GM18498 (cell line): ENCODE results near the gene RAD51B.

Experiments used
- ATAC-seq: cut with Tn5 transposase; IDR thresholded peaks from one replicate; pipeline ENCODE4 v1.9.1; 2021; ENCODE audit warnings: mild to moderate bottlenecking, moderate library complexity; ENCODE audit not compliant: unreplicated experiment

Gene RAD51B

DNA sequence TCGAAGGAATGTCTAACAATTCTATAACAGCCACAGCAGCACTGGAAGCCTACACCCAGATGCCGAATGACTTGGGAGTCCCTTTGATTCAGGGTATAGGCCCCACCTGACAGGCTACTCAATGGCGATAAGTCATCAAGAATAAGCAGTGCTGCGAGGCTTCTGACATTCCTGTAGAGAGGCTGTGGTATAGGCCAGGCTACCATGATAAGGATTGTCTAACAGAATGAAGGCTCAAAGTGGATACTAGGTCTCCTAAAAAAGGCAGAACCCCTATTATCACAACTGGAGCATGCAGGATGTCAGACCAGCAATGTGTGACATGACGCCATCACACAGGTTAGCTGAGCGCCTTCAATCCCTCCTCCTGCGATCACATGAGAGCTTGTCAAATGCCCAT, 920.1 kb downstream of the RAD51B start:
- ATAC-seq, result no peak

DNA sequence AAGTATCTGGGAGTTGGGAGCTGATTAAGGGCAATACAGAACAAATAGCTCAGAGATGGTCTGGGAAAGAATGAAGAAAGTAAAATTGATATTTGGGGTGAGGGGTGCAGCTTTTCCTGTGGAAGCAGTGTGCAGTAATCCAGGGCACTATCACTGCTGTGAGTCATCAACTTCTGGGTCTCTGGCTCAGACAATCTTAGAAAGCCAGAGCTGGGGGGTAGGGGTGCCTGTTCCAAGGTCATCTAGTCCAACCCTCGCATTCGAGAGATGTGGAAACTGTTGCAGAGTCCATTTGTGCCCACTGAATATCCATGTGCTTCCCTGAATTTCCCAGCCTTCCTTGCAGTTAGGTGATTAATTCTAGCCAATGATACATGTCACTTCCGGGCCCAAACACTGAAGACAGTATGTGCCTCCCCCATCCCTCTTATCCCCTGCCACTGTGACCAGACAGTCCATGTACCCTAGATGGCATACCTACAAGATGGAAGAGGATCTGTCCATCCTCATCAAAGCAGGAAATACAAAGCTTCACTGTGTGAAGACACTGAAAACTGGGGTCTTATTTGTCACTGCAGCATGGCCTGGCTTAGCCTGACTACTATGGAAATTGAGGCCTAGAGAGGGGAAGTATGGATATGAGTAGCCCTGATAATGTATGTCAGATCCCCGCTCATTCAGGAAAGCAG, 921.4 kb downstream of the RAD51B start:
- no peak for ATAC-seq

DNA sequence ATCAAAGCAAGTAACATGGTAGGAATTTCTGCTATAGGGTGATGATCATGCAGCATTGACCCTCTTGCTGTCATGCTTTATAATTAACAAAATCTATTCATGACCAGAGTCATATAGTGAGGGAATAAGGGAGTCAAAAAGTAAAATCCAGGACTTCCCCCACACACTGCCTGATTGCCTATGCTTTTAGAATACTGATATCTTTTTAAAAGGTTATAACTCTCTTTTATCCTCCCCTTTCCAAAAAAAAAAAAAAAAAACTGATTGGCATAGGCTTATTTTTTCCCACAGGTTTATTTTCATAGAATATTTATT, 921.9 kb downstream of the RAD51B start:
- ATAC-seq, result no peak

DNA sequence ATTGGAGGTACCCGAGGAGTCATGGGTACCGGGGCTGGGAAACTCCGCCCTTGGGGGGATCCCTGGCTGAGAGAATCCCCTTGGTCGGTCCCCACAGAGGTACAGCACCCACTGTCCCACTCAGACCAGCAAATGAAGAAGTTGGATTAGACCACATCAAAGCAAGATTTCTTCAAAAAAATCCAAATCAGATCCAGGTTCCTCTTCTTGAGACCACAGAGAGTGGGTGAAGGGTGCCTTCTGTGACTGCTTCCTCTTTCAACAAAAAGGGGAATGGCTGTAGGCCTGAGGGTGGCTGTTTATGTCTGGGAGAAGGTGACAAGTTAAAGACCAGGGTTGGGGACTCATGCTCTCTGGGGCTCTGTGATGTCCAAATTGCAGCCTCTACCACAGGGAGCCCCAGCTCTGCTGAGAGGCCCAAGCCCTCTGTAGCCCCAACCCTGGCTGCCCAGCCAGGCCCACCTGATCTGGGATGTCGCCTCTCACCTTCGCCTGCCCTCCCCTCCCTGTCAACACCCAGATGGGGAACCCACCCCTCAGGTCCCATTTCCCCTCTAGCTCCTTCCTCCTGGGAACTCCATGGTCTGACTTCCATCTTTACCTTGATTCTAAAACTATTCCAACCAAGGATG, 922.4 kb downstream of the RAD51B start:
- ATAC-seq, result peak; percentile 81

DNA sequence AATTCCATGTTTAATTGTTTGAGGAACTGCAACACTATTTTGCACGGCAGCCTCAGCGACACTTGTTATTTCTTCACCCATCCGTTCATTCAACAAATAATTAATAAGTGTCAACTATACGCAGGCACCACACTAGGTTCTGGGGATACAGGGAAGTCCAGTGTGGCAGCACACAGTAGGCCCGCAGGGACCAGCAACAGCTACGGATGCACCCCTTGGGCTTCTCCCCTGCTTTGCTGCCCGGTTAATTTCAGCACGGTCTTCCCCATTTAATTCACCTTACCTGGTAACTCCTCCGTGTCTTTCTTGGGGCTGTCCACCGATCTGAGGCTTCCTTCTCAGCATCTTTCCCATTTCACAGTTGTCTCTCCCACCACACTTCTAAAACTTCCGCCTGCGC, 925.0 kb downstream of the RAD51B start:
- ATAC-seq, result no peak

DNA sequence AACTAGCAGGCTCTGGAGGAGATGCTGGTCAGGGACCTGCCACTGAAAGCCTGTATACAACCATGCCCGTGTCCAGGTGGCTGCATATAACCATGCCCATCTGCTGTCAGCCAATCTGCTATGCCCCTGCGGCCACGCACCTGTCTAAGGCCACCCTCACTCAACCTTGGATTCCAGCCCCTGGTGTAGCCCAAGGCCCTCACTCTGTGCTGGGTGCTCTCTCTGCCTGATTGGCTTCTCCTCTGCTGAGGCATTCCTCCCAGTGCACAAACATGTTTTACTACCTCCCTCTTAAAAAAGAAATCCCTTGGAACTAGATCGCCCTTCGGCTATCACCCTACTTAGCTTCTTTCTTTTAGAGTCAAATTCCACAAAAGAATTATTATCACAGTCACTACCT, 927.8 kb downstream of the RAD51B start:
- no peak for ATAC-seq

DNA sequence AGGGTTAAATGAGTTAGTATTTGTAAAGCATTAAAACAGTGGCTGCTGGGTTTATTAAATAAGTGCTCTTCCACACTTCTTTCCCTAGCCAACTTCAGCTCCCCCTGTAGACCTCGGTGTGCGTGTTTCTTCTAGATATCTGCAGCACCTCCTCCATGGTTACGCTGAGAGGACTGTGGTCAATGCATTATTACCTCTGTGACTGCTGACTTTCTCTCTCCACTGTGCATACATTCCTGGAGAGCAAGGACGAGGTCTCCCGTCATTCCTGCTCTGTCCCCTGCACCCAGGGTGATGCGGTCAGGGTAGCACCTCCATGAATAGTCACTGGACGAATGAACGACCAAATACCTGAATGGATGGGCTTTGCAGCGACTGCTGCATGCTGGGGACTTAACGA, 928.7 kb downstream of the RAD51B start:
- ATAC-seq, result no peak

DNA sequence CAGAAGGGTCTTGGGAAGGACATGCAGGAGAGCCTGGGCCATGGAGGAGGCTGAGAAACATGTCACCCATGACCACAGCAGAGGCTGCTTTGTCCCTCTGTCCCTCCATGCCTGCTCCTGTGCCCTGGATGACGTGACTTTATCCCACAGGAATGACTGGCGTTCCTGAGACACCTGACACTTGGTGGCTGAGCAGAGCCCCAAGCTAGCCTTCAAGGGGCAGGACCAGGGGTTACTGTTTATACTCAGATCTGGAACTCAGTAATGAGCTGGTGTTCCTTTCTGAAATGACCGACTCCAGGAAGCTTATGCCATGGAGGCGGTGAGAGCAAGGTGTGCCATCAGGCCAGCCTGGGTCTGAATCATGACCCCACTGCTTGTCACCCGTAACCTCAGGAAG, 929.1 kb downstream of the RAD51B start:
- no peak for ATAC-seq

DNA sequence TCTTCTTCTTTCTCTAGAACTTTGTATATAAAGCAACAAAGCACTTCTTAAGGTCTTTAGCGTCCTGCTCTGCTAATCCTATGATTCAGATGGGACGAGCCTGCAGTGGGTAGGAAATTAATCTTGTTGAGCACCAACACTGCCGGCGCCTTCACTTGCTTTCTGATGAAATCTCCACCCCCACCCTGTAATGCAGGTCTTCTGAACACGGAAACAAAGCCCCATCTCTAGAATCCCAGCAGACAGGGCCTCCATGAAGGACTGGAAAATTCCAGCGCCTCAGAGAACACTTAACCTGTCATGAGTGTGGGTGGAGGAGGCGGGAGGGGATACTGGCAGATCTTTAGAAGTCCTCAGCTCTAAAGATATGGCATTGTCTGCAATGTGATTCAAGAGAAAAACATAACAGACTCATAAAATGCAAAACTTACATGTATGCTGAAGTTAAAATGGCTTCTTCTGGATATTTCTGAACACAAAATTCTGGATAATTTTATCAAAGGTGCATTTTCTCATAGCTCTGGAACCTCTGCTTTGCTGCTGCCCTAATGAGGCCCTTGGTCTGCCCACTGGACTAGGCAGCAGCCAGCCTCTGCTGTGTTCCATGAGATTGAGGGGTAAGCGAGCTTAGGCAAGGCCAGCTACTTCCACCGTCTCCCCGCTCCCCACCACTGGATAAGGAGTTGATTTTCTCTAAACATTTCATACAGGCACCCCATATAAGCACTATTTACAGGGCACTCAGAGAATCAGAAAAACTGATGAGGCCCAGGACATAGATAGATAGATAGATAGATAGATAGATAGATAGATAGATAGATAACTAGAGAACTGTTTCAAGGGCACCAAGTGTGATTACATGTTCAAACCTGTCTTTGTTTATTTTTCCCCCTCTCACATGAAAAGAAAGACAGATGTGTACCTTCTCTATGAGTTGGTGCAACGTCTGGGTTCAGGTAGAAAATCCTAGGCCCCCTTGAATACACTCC, 930.2 kb downstream of the RAD51B start:
- no peak for ATAC-seq

DNA sequence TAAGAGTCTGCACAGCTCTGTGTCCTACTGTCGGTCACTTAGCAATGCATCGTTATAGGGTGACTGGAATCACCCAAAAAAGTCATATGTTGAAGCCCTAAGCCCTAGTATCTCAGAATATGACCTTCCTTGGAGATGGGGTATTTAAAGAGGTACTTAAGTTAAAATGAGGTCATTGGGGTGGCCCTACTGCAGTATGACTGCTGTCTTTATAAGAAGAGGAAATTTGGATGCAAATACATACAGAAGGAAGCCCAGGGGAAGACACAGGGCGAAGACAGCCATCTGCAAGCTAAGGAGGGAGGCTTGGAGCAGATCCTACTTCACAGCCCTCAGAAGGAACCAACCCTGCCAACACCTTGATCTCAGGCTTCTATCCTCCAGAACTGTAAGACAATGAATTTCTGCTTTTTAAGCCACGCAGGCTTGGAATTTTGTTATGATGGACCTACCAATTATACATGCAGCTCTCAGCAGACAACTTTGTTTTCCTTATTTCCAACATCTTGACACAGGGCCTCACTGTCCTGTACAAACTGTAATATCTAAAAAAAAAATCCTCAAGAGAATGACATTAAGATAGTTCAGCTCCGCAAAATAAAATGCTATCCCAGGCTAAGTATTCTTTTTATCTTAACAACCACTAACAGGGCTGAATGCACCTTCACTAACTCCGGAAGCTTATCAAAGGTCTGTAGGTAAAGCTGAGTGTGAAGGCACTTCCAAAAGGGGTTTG, 932.9 kb downstream of the RAD51B start:
- ATAC-seq, result no peak

DNA sequence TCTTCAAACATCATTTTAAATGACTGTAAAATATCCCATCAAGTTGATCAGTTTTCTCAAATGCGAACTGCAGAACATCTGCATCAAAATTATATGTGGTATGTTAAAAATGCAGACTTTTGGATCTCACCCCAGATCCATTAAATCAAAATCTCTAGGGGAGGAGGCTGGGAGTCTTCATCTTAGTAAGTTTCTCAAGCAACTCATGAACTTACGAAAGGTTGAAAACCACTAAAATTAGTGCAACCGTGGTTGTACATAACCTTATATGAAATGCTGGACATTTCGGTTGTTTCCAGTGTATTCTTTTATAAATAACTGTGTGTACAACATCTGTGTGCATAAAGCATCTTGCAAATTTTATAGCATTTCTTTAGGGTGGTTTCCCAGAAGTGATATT, 934.1 kb downstream of the RAD51B start:
- ATAC-seq, result no peak

DNA sequence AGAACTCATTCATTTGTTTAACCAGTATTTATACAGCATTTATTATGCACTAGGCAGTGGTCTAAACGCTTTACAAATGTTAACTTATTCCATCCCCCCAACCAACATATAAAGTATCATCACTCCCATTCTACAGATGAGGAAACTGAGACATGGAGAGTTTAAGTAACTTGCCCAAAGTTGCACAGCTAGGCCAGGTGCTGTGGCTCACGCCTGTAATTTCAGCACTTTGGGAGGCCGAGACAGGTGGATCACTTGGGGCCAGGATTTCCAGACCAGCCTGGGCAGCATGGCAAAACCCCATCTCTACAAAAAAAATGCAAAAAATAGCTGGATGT, 935.4 kb downstream of the RAD51B start:
- no peak for ATAC-seq

DNA sequence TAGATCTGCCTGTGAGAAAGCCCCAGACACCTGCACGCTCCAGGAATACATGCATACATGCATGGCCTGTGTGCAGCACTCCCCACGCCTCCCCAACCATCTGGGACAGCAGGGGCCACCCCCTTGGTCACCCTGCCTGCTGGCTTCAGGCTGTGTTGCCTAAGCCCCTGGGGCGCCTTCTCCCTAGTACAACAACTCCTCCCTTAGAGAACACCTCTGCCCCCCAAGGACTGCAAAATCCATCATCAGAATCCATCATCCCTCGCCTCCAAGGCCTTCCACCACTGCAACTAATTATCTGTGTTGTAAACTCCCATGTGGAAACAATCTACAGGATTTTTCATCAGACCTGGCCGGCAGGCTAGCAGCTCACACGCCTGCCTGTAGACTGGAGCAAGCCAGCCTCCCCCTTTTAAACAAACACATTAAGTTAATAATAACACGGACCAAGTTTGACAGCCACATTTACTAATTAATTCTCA, 936.5 kb downstream of the RAD51B start:
- ATAC-seq, result no peak

DNA sequence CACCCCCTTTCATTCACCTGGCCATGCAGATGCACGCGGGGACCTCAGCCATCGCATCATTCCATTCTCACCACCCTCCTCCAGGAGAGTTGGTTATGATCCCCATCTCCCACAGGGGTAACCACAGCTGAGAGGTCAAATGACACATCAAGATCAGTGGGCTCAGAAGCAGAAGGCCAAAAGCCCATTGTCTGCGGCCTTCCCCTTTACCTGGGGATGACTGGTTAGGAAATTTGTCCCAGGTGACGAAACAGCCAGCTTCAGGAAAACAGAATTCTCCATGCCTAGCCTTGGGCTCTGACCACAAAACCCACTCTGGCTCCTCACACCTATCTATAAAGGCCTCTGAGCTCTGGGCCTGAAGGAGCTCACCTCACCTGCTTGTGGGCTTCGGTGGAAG, 937.2 kb downstream of the RAD51B start:
- ATAC-seq, result no peak

DNA sequence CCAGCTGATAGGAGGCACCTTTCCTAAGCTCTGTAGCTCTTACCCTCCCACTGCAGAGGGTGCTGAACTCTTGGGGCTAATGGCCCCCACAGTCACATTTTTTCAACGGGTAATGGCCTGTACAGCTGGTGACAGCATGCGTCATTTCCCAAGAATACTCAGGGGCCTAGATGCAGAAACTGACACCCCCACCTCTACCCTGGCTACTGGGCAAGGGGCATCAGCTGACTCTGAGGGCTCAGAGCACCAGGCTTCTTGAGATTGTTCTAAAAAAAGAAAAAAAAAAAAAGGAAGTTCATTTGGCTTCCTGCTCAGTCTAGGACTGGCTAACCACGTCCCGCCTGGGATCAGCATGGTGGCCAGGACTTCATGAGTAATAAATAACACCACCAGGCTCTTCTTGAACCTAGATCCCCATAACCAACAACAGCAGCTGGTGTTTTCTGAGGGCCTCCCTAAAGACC, 938.1 kb downstream of the RAD51B start:
- no peak for ATAC-seq

DNA sequence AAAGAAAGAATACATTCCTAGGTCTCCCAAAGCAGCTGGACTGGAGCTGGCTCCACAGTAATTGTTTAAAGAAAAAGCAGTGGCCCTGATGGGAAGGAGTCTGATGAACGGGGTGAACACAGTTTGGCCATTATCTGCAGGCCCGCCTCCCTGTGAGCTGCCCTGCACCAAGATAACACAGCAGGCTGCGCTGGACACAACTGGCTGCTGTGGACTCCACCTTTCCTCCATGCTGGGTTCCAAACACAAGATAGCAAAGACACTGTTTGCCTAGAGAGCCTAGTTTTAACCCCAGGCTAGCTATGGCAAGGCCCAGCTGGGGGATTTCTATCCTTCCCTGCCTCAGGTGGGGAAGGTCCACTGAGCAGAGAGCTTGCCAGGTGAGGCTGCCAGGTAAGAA, 938.7 kb downstream of the RAD51B start:
- ATAC-seq, result no peak

DNA sequence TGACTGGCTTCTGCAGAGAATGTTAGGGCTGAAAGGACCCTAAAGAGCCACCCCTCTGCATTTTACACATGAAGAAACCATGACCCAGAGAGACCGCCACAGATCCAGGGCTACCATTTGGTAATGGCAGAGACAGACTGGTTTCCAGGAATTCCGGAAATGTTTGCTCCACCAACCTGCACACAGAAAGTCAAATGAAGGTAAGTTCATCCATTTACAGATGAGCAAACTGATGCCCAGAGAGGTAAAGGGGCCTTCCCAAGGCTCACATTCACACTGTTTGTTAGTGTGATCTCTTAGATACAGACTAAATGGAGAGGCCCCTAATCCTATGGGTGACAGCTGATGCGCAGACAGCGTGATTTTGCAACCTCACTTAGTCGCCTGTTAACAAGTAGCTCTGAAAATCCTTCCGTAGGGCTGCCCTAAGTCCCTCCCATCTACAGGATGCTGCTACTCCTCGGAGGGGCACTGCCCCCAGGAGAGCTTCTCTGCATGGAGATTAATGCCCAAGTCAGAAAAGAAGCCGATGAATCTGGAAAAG, 939.5 kb downstream of the RAD51B start:
- no peak for ATAC-seq

DNA sequence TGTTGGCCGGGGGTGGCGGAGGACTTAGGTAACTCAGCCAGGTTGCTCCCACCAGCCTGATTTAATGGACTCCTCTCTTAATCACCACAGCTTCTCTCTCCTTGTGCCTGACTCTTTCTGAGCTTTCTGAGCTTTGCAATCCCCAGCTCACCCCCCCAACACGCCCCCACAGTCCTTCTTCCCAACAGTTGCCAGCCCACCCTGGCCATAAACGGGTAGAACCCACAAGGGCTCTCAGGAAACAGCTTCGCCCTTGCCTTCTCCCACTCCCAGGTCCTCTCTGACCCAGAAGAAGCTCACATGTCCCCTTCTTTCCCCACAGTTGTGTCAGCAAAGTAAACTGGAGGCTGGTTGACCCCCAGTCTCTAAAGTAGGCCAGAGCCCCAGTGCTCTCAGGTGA, 940.4 kb downstream of the RAD51B start:
- no peak for ATAC-seq

DNA sequence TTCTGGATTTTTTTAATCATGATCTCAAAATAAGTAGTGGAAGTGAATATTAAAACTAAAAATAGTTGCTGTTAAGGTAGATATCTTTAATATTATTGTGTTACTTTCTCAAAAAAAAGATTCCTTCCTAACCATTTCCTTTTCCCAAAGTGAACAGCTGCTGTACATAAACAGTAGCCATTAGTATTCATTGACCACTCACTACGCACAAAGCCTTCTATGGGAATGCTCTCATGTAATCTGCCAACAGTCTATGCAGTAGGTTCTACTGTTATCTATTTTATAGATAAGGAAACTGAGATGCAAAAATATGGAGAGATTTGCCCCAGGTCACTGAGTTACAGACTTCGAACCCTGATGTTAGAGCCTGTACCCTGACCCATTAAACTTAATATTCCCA, 941.2 kb downstream of the RAD51B start:
- no peak for ATAC-seq

DNA sequence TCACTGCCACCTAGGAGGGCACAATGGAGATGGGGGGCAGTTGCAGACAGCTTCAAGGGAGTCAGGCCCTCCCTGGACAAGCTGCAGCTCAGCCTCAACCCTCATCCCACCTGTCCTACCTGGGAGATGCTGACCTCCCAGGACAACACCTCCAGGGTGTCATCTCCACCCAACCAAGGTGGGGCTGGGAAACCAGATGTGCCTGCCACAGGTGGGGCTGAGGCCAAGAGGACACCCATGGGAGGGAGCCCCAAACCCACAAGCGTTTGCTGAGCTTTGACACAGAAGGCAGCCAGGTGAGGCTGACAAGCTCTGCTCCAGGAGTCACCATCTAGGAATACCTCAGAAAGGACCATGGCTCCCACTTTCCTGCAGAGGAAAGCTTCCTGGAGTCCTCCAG, 941.8 kb downstream of the RAD51B start:
- ATAC-seq, result no peak
